ENCODE results near the gene BOK. TPM values are rescaled to one million over a fixed set of nuclear protein-coding genes. Genes with fewer than 3 reads are reported as not detected.
A peak's percentile ranks its signal among the peaks of the same experiment; 100 is the strongest.

The BOK gene
- total and polyA plus RNA-seq, 2 of the 13 experiments (the other 11 are each of a cell fraction or from before 2014, with no cell fraction given) = 35.5 to 39.2 TPM

GRCh38 chr2:241559323-241560161, 997 bp downstream of the BOK start (continued):
- 0 out of 2 replicates have a peak, but pooled peaks have one; percentile 67 for TF ChIP-seq ZNF256 (CRISPR knock-in tag; conservative IDR thresholded peaks at IDR 0.05)
- TF ChIP-seq RXRA (CRISPR knock-in tag; IDR thresholded peaks at IDR 0.05) = no peak
- TF ChIP-seq NCOR1 (IDR thresholded peaks at IDR 0.05; ENCODE audit: borderline replicate concordance, low read length) = no peak
- no peak for TF ChIP-seq MLX (CRISPR knock-in tag; IDR thresholded peaks at IDR 0.05)
- TF ChIP-seq, protein P1, sequence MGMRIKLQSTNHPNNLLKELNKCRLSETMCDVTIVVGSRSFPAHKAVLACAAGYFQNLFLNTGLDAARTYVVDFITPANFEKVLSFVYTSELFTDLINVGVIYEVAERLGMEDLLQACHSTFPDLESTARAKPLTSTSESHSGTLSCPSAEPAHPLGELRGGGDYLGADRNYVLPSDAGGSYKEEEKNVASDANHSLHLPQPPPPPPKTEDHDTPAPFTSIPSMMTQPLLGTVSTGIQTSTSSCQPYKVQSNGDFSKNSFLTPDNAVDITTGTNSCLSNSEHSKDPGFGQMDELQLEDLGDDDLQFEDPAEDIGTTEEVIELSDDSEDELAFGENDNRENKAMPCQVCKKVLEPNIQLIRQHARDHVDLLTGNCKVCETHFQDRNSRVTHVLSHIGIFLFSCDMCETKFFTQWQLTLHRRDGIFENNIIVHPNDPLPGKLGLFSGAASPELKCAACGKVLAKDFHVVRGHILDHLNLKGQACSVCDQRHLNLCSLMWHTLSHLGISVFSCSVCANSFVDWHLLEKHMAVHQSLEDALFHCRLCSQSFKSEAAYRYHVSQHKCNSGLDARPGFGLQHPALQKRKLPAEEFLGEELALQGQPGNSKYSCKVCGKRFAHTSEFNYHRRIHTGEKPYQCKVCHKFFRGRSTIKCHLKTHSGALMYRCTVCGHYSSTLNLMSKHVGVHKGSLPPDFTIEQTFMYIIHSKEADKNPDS (CRISPR knock-in tag; IDR thresholded peaks at IDR 0.05) = no peak
- no peak; the same call in 1 of the 2 replicates for TF ChIP-seq ATF2 (CRISPR knock-in tag; IDR thresholded peaks at IDR 0.05)
- no peak for TF ChIP-seq ZNF451 (CRISPR knock-in tag; IDR thresholded peaks at IDR 0.05)
- TF ChIP-seq ZNF563 (CRISPR knock-in tag; IDR thresholded peaks at IDR 0.05) = no peak
- no peak for TF ChIP-seq ZNF879 (CRISPR knock-in tag; IDR thresholded peaks at IDR 0.05)
- TF ChIP-seq GATAD1 (CRISPR knock-in tag; IDR thresholded peaks at IDR 0.05) = no peak
- TF ChIP-seq NFATC3 (CRISPR knock-in tag; IDR thresholded peaks at IDR 0.05) = no peak
- TF ChIP-seq ZNF891 (CRISPR knock-in tag; IDR thresholded peaks at IDR 0.05) = no peak; the same call in 1 of the 2 replicates
- no peak for TF ChIP-seq ZNF383 (CRISPR knock-in tag; IDR thresholded peaks at IDR 0.05; ENCODE audit: borderline replicate concordance)
- no peak for TF ChIP-seq HCFC1 (IDR thresholded peaks at IDR 0.05; ENCODE audit: low read depth, low read length)
- peak; percentile 68; the same call in 1 of the 2 replicates for TF ChIP-seq MTF1 (CRISPR knock-in tag; IDR thresholded peaks at IDR 0.05)
- no peak for TF ChIP-seq ZUFSP (CRISPR knock-in tag; IDR thresholded peaks at IDR 0.05; ENCODE audit: borderline replicate concordance)
- no peak for TF ChIP-seq ZNF441 (CRISPR knock-in tag; IDR thresholded peaks at IDR 0.05; ENCODE audit: borderline replicate concordance)
- no peak for TF ChIP-seq ZNF572 (CRISPR knock-in tag; IDR thresholded peaks at IDR 0.05)
- no peak for TF ChIP-seq KLF9 (CRISPR knock-in tag; IDR thresholded peaks at IDR 0.05; ENCODE audit: low read depth)
